Stimulated activated CD4-positive, alpha-beta T cell treated with anti-CD3 and anti-CD28 coated beads, Interleukin-1b, Interleukin-23, amount 100 ng/mL, for 48 hours (primary cell): ENCODE data around the gene TMEM240.
"Not testable (repeated sequence)": the region's sequence is repeated elsewhere in the genome, so short reads cannot be mapped to it uniquely, and the experiment has no call there.

Experiments
- DNase-seq: peaks from one replicate; pipeline ENCODE4 v3.0.0-alpha.2; 2020

The TMEM240 gene

GRCh38 chr1:1522536-1522935 lies 17.9 kb downstream of the TMEM240 start:
- not testable (repeated sequence) for DNase-seq

GRCh38 chr1:1521331-1521730 lies 19.1 kb downstream of the TMEM240 start:
- no peak for DNase-seq

GRCh38 chr1:1519805-1520505 lies 20.5 kb downstream of the TMEM240 start:
- not testable (repeated sequence) for DNase-seq

GRCh38 chr1:1518621-1519007 lies 21.8 kb downstream of the TMEM240 start:
- not testable (repeated sequence) for DNase-seq

- DNase-seq, result no peak
These were observed 22.3 kb downstream of the TMEM240 start for GRCh38 chr1:1517973-1518620.

GRCh38 chr1:1516923-1517322 lies 23.5 kb downstream of the TMEM240 start:
- not testable (repeated sequence) for DNase-seq

- not testable (repeated sequence) for DNase-seq
These were observed 26.0 kb downstream of the TMEM240 start for GRCh38 chr1:1514376-1514775.

- DNase-seq, result not testable (repeated sequence)
These were observed 26.7 kb downstream of the TMEM240 start for GRCh38 chr1:1513675-1514074.

GRCh38 chr1:1512425-1512824 lies 28.0 kb downstream of the TMEM240 start:
- DNase-seq, result not testable (repeated sequence)

GRCh38 chr1:1511533-1512285 lies 28.7 kb downstream of the TMEM240 start, which contains the start of gene ATAD3A:
Gene ATAD3A (plus strand): TSS chr1:1512162. CDS start chr1:1512269, 107 bp downstream.
- DNase-seq, result peak; percentile 97

- DNase-seq, result peak; percentile 30
These were observed 29.4 kb downstream of the TMEM240 start for GRCh38 chr1:1510912-1511532.

- DNase-seq, result not testable (repeated sequence)
These were observed 31.0 kb downstream of the TMEM240 start for GRCh38 chr1:1509465-1509850.

- DNase-seq, result not testable (repeated sequence)
These were observed 31.5 kb downstream of the TMEM240 start for GRCh38 chr1:1508775-1509464.

- DNase-seq, result no peak
These were observed 33.1 kb downstream of the TMEM240 start for GRCh38 chr1:1507305-1507704.

- DNase-seq, result not testable (repeated sequence)
These were observed 34.6 kb downstream of the TMEM240 start for GRCh38 chr1:1505801-1506200.

- DNase-seq, result peak; percentile 17
These were observed 35.0 kb downstream of the TMEM240 start for GRCh38 chr1:1505366-1505798.

GRCh38 chr1:1504777-1505365 lies 35.6 kb downstream of the TMEM240 start:
- DNase-seq, result peak; percentile 85

GRCh38 chr1:1495461-1495975 lies 44.9 kb downstream of the TMEM240 start:
- not testable (repeated sequence) for DNase-seq

- not testable (repeated sequence) for DNase-seq
These were observed 46.1 kb downstream of the TMEM240 start for GRCh38 chr1:1494311-1494710.

GRCh38 chr1:1491601-1492000 lies 48.8 kb downstream of the TMEM240 start:
- DNase-seq, result no peak

GRCh38 chr1:1490633-1491230 lies 49.7 kb downstream of the TMEM240 start:
- DNase-seq, result no peak
